ENCODE measurements around the gene POLG.
"Not testable (repeated sequence)": the region's sequence is repeated elsewhere in the genome, so short reads cannot be mapped to it uniquely, and the experiment has no call there.

POLG gene

GRCh38 chr15:89278307-89278706 is 56.3 kb downstream of the POLG start:
- DNase-seq (ENCODE audit: low spot score), result no peak

GRCh38 chr15:89277281-89277680 is 57.3 kb downstream of the POLG start:
- not testable (repeated sequence) for DNase-seq (ENCODE audit: low spot score)

Measured in hematopoietic multipotent progenitor cell treated with erythropoietin and hydrocortisone succinate and interleukin-3 and kit ligand, for 15 days (in vitro differentiated cells).